H1 (cell line): Measurements from ENCODE around the gene KPNA6. TPM values are rescaled to one million over a fixed set of nuclear protein-coding genes. Genes with fewer than 3 reads are reported as not detected.

Experiments used
- CTCF ChIA-PET: fragments of 300-600 bp; sonication (Branson Sonifier 250); formaldehyde crosslinking; loops from one replicate; lab custom pipeline; 2021; ENCODE audit not compliant: partially characterized antibody; lab: Charles Lee
- POLR2A ChIA-PET: fragments of 300-600 bp; sonication (Branson Sonifier 250); formaldehyde crosslinking; loops from one replicate; lab custom pipeline; 2021; ENCODE audit warnings: inconsistent platforms; ENCODE audit not compliant: partially characterized antibody; lab: Charles Lee
- DNase-seq, 2 experiments: peaks; one replicate each; pipeline versions ENCODE4 v3.0.0 to v3.0.0-alpha.2; 2010 to 2022; ENCODE audit warnings: low spot score in 2 of 2, low read depth in 1 of 2, mixed read lengths in 1 of 2
- FAIRE-seq: peaks from 2 replicates; lab custom pipeline; 2011; peaks lifted over from hg19 to GRCh38; lab: Jason Lieb, UNC
- H2AFZ ChIP-seq: 2 replicates; pipeline ENCODE4 v1.8.1; 2012; ENCODE audit warnings: low read length, inconsistent platforms
- H2AK5ac ChIP-seq: 2 replicates; pipeline ENCODE4 v1.6.1; 2013; ENCODE audit warnings: low read depth, low read length
- H2BK120ac ChIP-seq: replicated peaks from 2 replicates; pipeline ENCODE3; 2013; ENCODE audit warnings: low read depth, low read length, inconsistent platforms
- H2BK12ac ChIP-seq: 2 replicates; pipeline ENCODE4 v1.6.1; 2013; ENCODE audit warnings: low read depth, low read length
- H2BK15ac ChIP-seq: 2 replicates; pipeline ENCODE4 v1.6.1; 2013; ENCODE audit warnings: low read length
- H2BK20ac ChIP-seq: 2 replicates; pipeline ENCODE4 v1.6.1; 2013; ENCODE audit warnings: low read length
- H2BK5ac ChIP-seq: 2 replicates; pipeline ENCODE4 v1.6.1; 2013; ENCODE audit warnings: low read depth, low read length
- H3K14ac ChIP-seq: 2 replicates; pipeline ENCODE4 v1.6.1; 2013; ENCODE audit warnings: inconsistent platforms; ENCODE audit not compliant: insufficient read length
- H3K18ac ChIP-seq: 2 replicates; pipeline ENCODE4 v1.6.1; 2013; ENCODE audit warnings: low read length; ENCODE audit errors: extremely low read depth
- H3K23ac ChIP-seq: 2 replicates; pipeline ENCODE4 v1.6.1; 2013; ENCODE audit warnings: inconsistent platforms; ENCODE audit not compliant: insufficient read length
- H3K23me2 ChIP-seq: 2 replicates; pipeline ENCODE4 v1.6.1; 2013; ENCODE audit warnings: low read depth, low read length
- H3K27ac ChIP-seq: 2 replicates; pipeline ENCODE4 v1.6.1; 2011; ENCODE audit warnings: low read depth, low read length, inconsistent platforms
- H3K27me3 ChIP-seq, 4 experiments: replicated peaks in 1 of 4; 1 replicate in 1 of 4; 2 replicates in 3 of 4; pipeline versions ENCODE4 v1.6.1 to v1.8.1; 2011 to 2013; ENCODE audit warnings: low read length in 3 of 4, mild to moderate bottlenecking in 3 of 4, inconsistent platforms in 2 of 4, mixed read lengths in 2 of 4, moderate library complexity in 1 of 4; ENCODE audit not compliant: control insufficient read depth in 3 of 4, insufficient read depth in 3 of 4; ENCODE audit errors: extremely low read depth in 1 of 4
- H3K36me3 ChIP-seq, 4 experiments: 2 replicates each; pipeline versions ENCODE4 v1.6.1 to v1.8.1; 2011 to 2013; ENCODE audit warnings: mild to moderate bottlenecking in 4 of 4, low read length in 3 of 4, moderate library complexity in 2 of 4, control low read depth in 1 of 4, inconsistent platforms in 1 of 4; ENCODE audit not compliant: insufficient read depth in 4 of 4, control insufficient read depth in 2 of 4
- H3K4ac ChIP-seq: replicated peaks from 2 replicates; pipeline ENCODE3; 2013; ENCODE audit warnings: low read length, low read depth, mixed read lengths, inconsistent platforms; ENCODE audit not compliant: insufficient read length
- H3K4me1 ChIP-seq, 4 experiments: replicated peaks in 1 of 4; 1 replicate in 1 of 4; 2 replicates in 3 of 4; pipeline versions ENCODE4 v1.6.1 to v1.8.1; 2011 to 2013; ENCODE audit warnings: low read length in 3 of 4, inconsistent platforms in 2 of 4, mixed read lengths in 1 of 4; ENCODE audit not compliant: insufficient read depth in 4 of 4, control insufficient read depth in 3 of 4
- H3K4me2 ChIP-seq, 2 experiments: 2 replicates each; pipeline versions ENCODE4 v1.6.1 to v1.8.1; 2011 to 2013; ENCODE audit warnings: low read depth in 2 of 2, low read length in 2 of 2, control low read depth in 1 of 2, inconsistent platforms in 1 of 2, mild to moderate bottlenecking in 1 of 2; ENCODE audit not compliant: insufficient read depth in 1 of 2
- H3K4me3 ChIP-seq, 4 experiments: fragments of 200-600, 300-600 bp in 1 of 4; sonication (generic), shearing (Covaris generic), sonication (Bioruptor Twin) in 1 of 4; 2 replicates each; pipeline versions ENCODE4 v1.5.1 to v1.8.1; 2011 to 2016; ENCODE audit warnings: low read length in 4 of 4, low read depth in 3 of 4, control low read depth in 2 of 4, inconsistent platforms in 2 of 4, mild to moderate bottlenecking in 2 of 4, mixed read lengths in 1 of 4, moderate library complexity in 1 of 4; ENCODE audit not compliant: insufficient read depth in 2 of 4; ENCODE audit errors: extremely low read depth in 1 of 4
- H3K56ac ChIP-seq: replicated peaks from 2 replicates; pipeline ENCODE3; 2013; ENCODE audit warnings: low read depth, mild to moderate bottlenecking, mixed read lengths, low read length, inconsistent platforms; ENCODE audit not compliant: insufficient read length
- H3K79me1 ChIP-seq: 2 replicates; pipeline ENCODE4 v1.6.1; 2013; ENCODE audit warnings: low read depth, low read length, control low read depth
- H3K79me2 ChIP-seq, 2 experiments: 2 replicates each; pipeline versions ENCODE4 v1.6.1 to v1.8.1; 2012 to 2013; ENCODE audit warnings: low read length in 2 of 2, mild to moderate bottlenecking in 2 of 2, inconsistent platforms in 1 of 2; ENCODE audit not compliant: insufficient read depth in 2 of 2, control insufficient read depth in 1 of 2
- H3K9ac ChIP-seq, 4 experiments: replicated peaks in 1 of 4; 1 replicate in 1 of 4; 2 replicates in 3 of 4; pipeline versions ENCODE4 v1.6.1 to v1.8.1; 2011 to 2013; ENCODE audit warnings: low read depth in 3 of 4, low read length in 3 of 4, control low read depth in 2 of 4, mild to moderate bottlenecking in 2 of 4, moderate library complexity in 2 of 4, inconsistent platforms in 1 of 4; ENCODE audit errors: extremely low read depth in 1 of 4
- H3K9me3 ChIP-seq, 2 experiments: 2 replicates each; pipeline versions ENCODE4 v1.6.1 to v1.8.1; 2012 to 2013; ENCODE audit warnings: mild to moderate bottlenecking in 2 of 2, moderate library complexity in 2 of 2, control low read depth in 1 of 2, inconsistent platforms in 1 of 2, low read depth in 1 of 2, low read length in 1 of 2, mixed read lengths in 1 of 2; ENCODE audit not compliant: insufficient read depth in 2 of 2
- H4K20me1 ChIP-seq, 2 experiments: replicated peaks in 1 of 2; 2 replicates each; pipeline versions ENCODE3 to v1.8.1; 2011 to 2013; ENCODE audit warnings: inconsistent platforms in 2 of 2, low read length in 2 of 2, mild to moderate bottlenecking in 1 of 2; ENCODE audit not compliant: insufficient read depth in 2 of 2, control insufficient read depth in 1 of 2
- H4K5ac ChIP-seq: 2 replicates; pipeline ENCODE4 v1.6.1; 2013; ENCODE audit warnings: low read length, low read depth, mixed read lengths, inconsistent platforms; ENCODE audit not compliant: insufficient read length
- H4K8ac ChIP-seq: 2 replicates; pipeline ENCODE4 v1.8.0; 2013; ENCODE audit warnings: mild to moderate bottlenecking, moderate library complexity, low read length, inconsistent platforms; ENCODE audit not compliant: insufficient read depth; ENCODE audit errors: extremely low read depth
- H4K91ac ChIP-seq: replicated peaks from 2 replicates; pipeline ENCODE3; 2013; ENCODE audit warnings: low read length, mixed read lengths, inconsistent platforms; ENCODE audit not compliant: insufficient read length
- CBX5 ChIP-seq: fragments of 300-800, 300-1000 bp; sonication (generic); IDR thresholded peaks from 2 replicates; pipeline ENCODE4 v1.7.1; 2016; ENCODE audit warnings: antibody characterized with exemption, low read length, low read depth
- CBX8 ChIP-seq: fragments of 300-800, 300-1000 bp; sonication (generic); IDR thresholded peaks from 2 replicates; pipeline ENCODE4 v1.7.1; 2016; ENCODE audit warnings: low read depth, low read length, borderline replicate concordance
- CHD1 ChIP-seq: IDR thresholded peaks from 2 replicates; pipeline ENCODE4 v1.6.1; 2012; ENCODE audit warnings: low read depth, low read length, improper control_type of control experiment
- EP300 ChIP-seq, 2 experiments: IDR thresholded peaks; 1 replicate in 1 of 2; 2 replicates in 1 of 2; pipeline ENCODE4 v1.6.1; 2011 to 2012; ENCODE audit warnings: low read depth in 2 of 2, low read length in 2 of 2, mild to moderate bottlenecking in 2 of 2, borderline replicate concordance in 1 of 2, inconsistent platforms in 1 of 2, moderate library complexity in 1 of 2
- GABPA ChIP-seq: IDR thresholded peaks from 2 replicates; pipeline ENCODE4 v1.6.1; 2011; ENCODE audit warnings: mild to moderate bottlenecking, low read length, moderate library complexity, borderline replicate concordance; ENCODE audit not compliant: insufficient read depth
- KDM1A ChIP-seq: fragments of 200-600, 300-600 bp; sonication (generic); IDR thresholded peaks from 2 replicates; pipeline ENCODE4 v1.7.1; 2016; ENCODE audit warnings: mild to moderate bottlenecking, low read length, borderline replicate concordance
- NANOG ChIP-seq: IDR thresholded peaks from 2 replicates; pipeline ENCODE4 v1.6.1; 2011; ENCODE audit warnings: low read length, low read depth, mild to moderate bottlenecking, inconsistent platforms; ENCODE audit not compliant: insufficient read depth, poor library complexity, severe bottlenecking
- SIX5 ChIP-seq: IDR thresholded peaks from 2 replicates; pipeline ENCODE4 v1.6.1; 2011; ENCODE audit warnings: mild to moderate bottlenecking, low read depth, low read length
- TAF1 ChIP-seq: IDR thresholded peaks from 2 replicates; pipeline ENCODE4 v1.6.1; 2011; ENCODE audit warnings: mild to moderate bottlenecking, low read depth, low read length
- WGBS, 2 experiments: shearing (Covaris generic) in 1 of 2; methylation state at CpG; one replicate each; pipeline versions ENCODE4 v1.1.6 to v1.1.7; 2013 to 2015; ENCODE audit warnings: low lambda C conversion rate in 2 of 2, mixed read lengths in 2 of 2, inconsistent platforms in 1 of 2, low coverage in 1 of 2, missing lambda C conversion rate in 1 of 2; ENCODE audit not compliant: insufficient replicate concordance in 2 of 2, insufficient coverage in 1 of 2, insufficient read length in 1 of 2; ENCODE audit errors: extremely low coverage in 1 of 2, missing lambda C conversion rate in 1 of 2; 5-methylcytosine and 5-hydroxymethylcytosine counted together
- polyA plus RNA-seq, 7 experiments: library from polyadenylated mRNA; depleted of rRNA in 3 of 7; stranded (reverse) in 5 of 7; unstranded in 2 of 7; fragments of >200 nt in 5 of 7; fragments of 200-250 nt in 2 of 7; gene quantifications; 1 replicate in 5 of 7; 2 replicates in 1 of 7; 4 replicates in 1 of 7; pipeline versions ENCODE4 v1.2.1 to v1.2.3, GENCODE V29; 2011 to 2013; ENCODE audit warnings: missing spikeins in 2 of 7, mixed read lengths in 2 of 7
- total RNA-seq: library from RNA; stranded (reverse); fragmentation: NEBNext Ultra II Directional; extraction: Animal tissue kit (Norgen Biotek cat#: 25700); gene quantifications from 2 replicates; pipeline ENCODE4 v1.2.1, GENCODE V29; 2021

Gene KPNA6
- total and polyA plus RNA-seq, 2 of the 8 experiments (the other 6 are each of a cell fraction or from before 2014, with no cell fraction given): 24.2 to 120 TPM

- no peak overlapping the region for H3K18ac ChIP-seq
- no peaks in the 10 kb centered on the region for H3K79me2 ChIP-seq
- 0 out of 2 replicates have a peak, but pooled peaks cover 3% of the 10 kb centered on the region for H3K79me1 ChIP-seq
- no peak for FAIRE-seq
- POLR2A ChIA-PET: interaction anchor here (1.1 to 21.3 kb wide), 5 partner anchors 11 to 167 kb away, joined by 3 to 332 read pairs (median 19); partner anchors contain the start of genes DCDC2B, FAM229A, IQCC and MARCKSL1
- H4K5ac ChIP-seq: no peak overlapping the region
- no peak overlapping the region for H2AK5ac ChIP-seq
- 96% methylated on average over 3 of the region's 3 CpGs; no CpG with 5 or more reads in 1 of the 2 experiments for WGBS, 2 experiments
- H3K23me2 ChIP-seq: peaks cover 5% of the 10 kb centered on the region; the same call in 1 of the 2 replicates
- no peak overlapping the region for H2BK20ac ChIP-seq
- DNase-seq: no peak
- H4K91ac ChIP-seq: no peak overlapping the region
- no peak overlapping the region for H3K4me2 ChIP-seq
- H2AFZ ChIP-seq: no peak overlapping the region
- H2BK12ac ChIP-seq: no peak overlapping the region
- H2BK120ac ChIP-seq: no peak overlapping the region
- CTCF ChIA-PET: interaction anchor here (1.4 kb wide), 1 partner anchor 11 kb away, joined by 3 read pairs; no protein-coding TSS in a partner anchor
- no peak overlapping the region for H4K8ac ChIP-seq
- H3K4ac ChIP-seq: no peak overlapping the region
- H2BK5ac ChIP-seq: no peak overlapping the region
- peaks cover 10 to 12% of the 10 kb centered on the region in 2 experiments for H4K20me1 ChIP-seq
- no peak overlapping the region for H3K23ac ChIP-seq
- H3K4me3 ChIP-seq: no peak overlapping the region
- H3K9me3 ChIP-seq: no peaks in the 10 kb centered on the region
- peaks cover 10 to 17% (median 12%) of the 10 kb centered on the region in 4 experiments for H3K4me1 ChIP-seq
- H3K9ac ChIP-seq: no peak overlapping the region
- peaks cover 43 to 70% (median 60%) of the 10 kb centered on the region in 4 experiments; a peak in 7 of 8 replicates for H3K36me3 ChIP-seq
- no peaks in the 10 kb centered on the region for H3K27me3 ChIP-seq
- H3K27ac ChIP-seq: no peak overlapping the region
- H3K14ac ChIP-seq: no peak overlapping the region
- no peak overlapping the region for H3K56ac ChIP-seq
- no peak overlapping the region for H2BK15ac ChIP-seq
- TF ChIP-seq CHD1: no peak
- no peak for TF ChIP-seq CBX8
- TF ChIP-seq KDM1A: no peak
- TF ChIP-seq TAF1: no peak
- TF ChIP-seq CBX5: no peak
- TF ChIP-seq SIX5: no peak
- no peak for TF ChIP-seq EP300 (IDR thresholded peaks at IDR 0.05; ENCODE audit: borderline replicate concordance in 1 of 2, low read depth in 2 of 2, low read length in 2 of 2)
- no peak for TF ChIP-seq NANOG
- TF ChIP-seq GABPA: no peak
Measured at GRCh38 chr1:32195531-32195930, 87.7 kb downstream of the KPNA6 start.
